Calu3 (cell line): ENCODE results near the gene CYP3A5. TPM values are rescaled to one million over a fixed set of nuclear protein-coding genes. Genes with fewer than 3 reads are reported as not detected.

ENCODE experiments used
- BruUV-seq: library from RNA; stranded (reverse); fragments of 400-500 nt; replicated peaks from 2 replicates; lab custom pipeline; 2021; lab: Mats Ljungman, UMichigan
- CTCF ChIA-PET: fragments of 300-600 bp; sonication (Branson Sonifier 250); formaldehyde crosslinking; loops from one replicate; lab custom pipeline; 2022; ENCODE audit warnings: antibody characterized with exemption; lab: Charles Lee
- DNase-seq: peaks from one replicate; pipeline ENCODE4 v3.0.0; 2022
- H3K27ac Mint-ChIP-seq: one replicate; pipeline ENCODE4 v1.8.0; 2022; ENCODE audit warnings: mixed read lengths; ENCODE audit not compliant: unreplicated experiment
- H3K27me3 Mint-ChIP-seq: one replicate; pipeline ENCODE4 v1.8.0; 2022; ENCODE audit warnings: mixed read lengths; ENCODE audit not compliant: unreplicated experiment
- H3K36me3 Mint-ChIP-seq: one replicate; pipeline ENCODE4 v1.8.0; 2022; ENCODE audit warnings: mild to moderate bottlenecking, moderate library complexity, mixed read lengths; ENCODE audit not compliant: insufficient read depth, unreplicated experiment
- H3K4me1 Mint-ChIP-seq: one replicate; pipeline ENCODE4 v1.8.0; 2022; ENCODE audit warnings: mild to moderate bottlenecking, low read depth, mixed read lengths; ENCODE audit not compliant: unreplicated experiment
- H3K4me3 Mint-ChIP-seq: one replicate; pipeline ENCODE4 v1.8.0; 2022; ENCODE audit warnings: mild to moderate bottlenecking, low read depth, moderate library complexity, mixed read lengths; ENCODE audit not compliant: unreplicated experiment
- H3K9me3 Mint-ChIP-seq: one replicate; pipeline ENCODE4 v1.8.0; 2022; ENCODE audit warnings: low read depth, mixed read lengths; ENCODE audit not compliant: unreplicated experiment
- CTCF ChIP-seq: fragments of 200-600 bp; IDR thresholded peaks from one replicate; pipeline ENCODE4 v1.8.0; 2022; ENCODE audit warnings: antibody characterized with exemption; ENCODE audit not compliant: unreplicated experiment
- intact Hi-C: fragments of 100-400 bp; cut with micrococcal nuclease; formaldehyde crosslinking; loops from one replicate; pipeline ENCODE4 v1.10.0; 2022; ENCODE audit not compliant: unreplicated experiment
- total RNA-seq: library from RNA; stranded (reverse); gene quantifications from 2 replicates; pipeline ENCODE4 v1.2.3, GENCODE V29; 2022

Gene CYP3A5
- total RNA-seq, 1 experiment from 2014 or later = 44.9 TPM

GRCh38 chr7:99625321-99625720 is 54.5 kb downstream of the CYP3A5 start:
- no peak overlapping the region for H3K27ac Mint-ChIP-seq
- no peaks in the 10 kb centered on the region for H3K4me1 Mint-ChIP-seq
- H3K36me3 Mint-ChIP-seq = peaks cover 10% of the 10 kb centered on the region
- no peaks in the 10 kb centered on the region for H3K9me3 Mint-ChIP-seq
- intact Hi-C loops = no loop called here
- H3K27me3 Mint-ChIP-seq = no peaks in the 10 kb centered on the region
- no peak for TF ChIP-seq CTCF
- CTCF ChIA-PET = no interaction called here
- no TSS peak for BruUV-seq
- no peak overlapping the region for H3K4me3 Mint-ChIP-seq
- no peak for DNase-seq

GRCh38 chr7:99624484-99624883 is 55.3 kb downstream of the CYP3A5 start:
- no peak overlapping the region for H3K4me3 Mint-ChIP-seq
- H3K36me3 Mint-ChIP-seq = peaks cover 15% of the 10 kb centered on the region
- no peak for TF ChIP-seq CTCF
- H3K27ac Mint-ChIP-seq = no peak overlapping the region
- H3K4me1 Mint-ChIP-seq = no peaks in the 10 kb centered on the region
- no TSS peak for BruUV-seq
- H3K27me3 Mint-ChIP-seq = no peaks in the 10 kb centered on the region
- DNase-seq = no peak
- no peaks in the 10 kb centered on the region for H3K9me3 Mint-ChIP-seq
- intact Hi-C loops = no loop called here
- CTCF ChIA-PET = no interaction called here

GRCh38 chr7:99623702-99624447 is 55.9 kb downstream of the CYP3A5 start:
- no TSS peak for BruUV-seq
- H3K27me3 Mint-ChIP-seq = no peaks in the 10 kb centered on the region
- no peak for TF ChIP-seq CTCF
- no peaks in the 10 kb centered on the region for H3K9me3 Mint-ChIP-seq
- intact Hi-C loops = no loop called here
- peaks cover 5% of the 10 kb centered on the region for H3K4me1 Mint-ChIP-seq
- CTCF ChIA-PET = no interaction called here
- no peak overlapping the region for H3K27ac Mint-ChIP-seq
- H3K36me3 Mint-ChIP-seq = peaks cover 21% of the 10 kb centered on the region
- no peak overlapping the region for H3K4me3 Mint-ChIP-seq
- DNase-seq = no peak

GRCh38 chr7:99623091-99623693 is 56.6 kb downstream of the CYP3A5 start:
- intact Hi-C loops = no loop called here

More at GRCh38 chr7:99623091-99623693, 56.6 kb downstream of the CYP3A5 start:
- no peak overlapping the region for H3K27ac Mint-ChIP-seq
- no peak for DNase-seq
- no peak for TF ChIP-seq CTCF
- no peaks in the 10 kb centered on the region for H3K9me3 Mint-ChIP-seq
- no peaks in the 10 kb centered on the region for H3K27me3 Mint-ChIP-seq
- peaks cover 23% of the 10 kb centered on the region for H3K36me3 Mint-ChIP-seq
- H3K4me1 Mint-ChIP-seq = peaks cover 12% of the 10 kb centered on the region
- no peak overlapping the region for H3K4me3 Mint-ChIP-seq
- CTCF ChIA-PET = no interaction called here
- no TSS peak for BruUV-seq
